ENCODE results near the gene KCTD2. TPM values are rescaled to one million over a fixed set of nuclear protein-coding genes. Genes with fewer than 3 reads are reported as not detected.
"Not testable (repeated sequence)": the region's sequence is repeated elsewhere in the genome, so short reads cannot be mapped to it uniquely, and the experiment has no call there.

Gene KCTD2
- total RNA-seq, 6 donors from 2014 or later = 17.8 to 26.1 (median 22.9) TPM

GRCh38 chr17:75019710-75020109 lies 27.3 kb upstream of the KCTD2 start:
- H3K4me3 ChIP-seq = no peak overlapping the region
- H3K27ac ChIP-seq = no peak overlapping the region
- ATAC-seq (ENCODE audit: low FRiP score in 2 of 2) (no peak), DNase-seq (no peak)
- no peak for TF ChIP-seq CTCF (IDR thresholded peaks at IDR 0.05)
- no peak for TF ChIP-seq POLR2AphosphoS5 (IDR thresholded peaks at IDR 0.05)
- TF ChIP-seq POLR2A (IDR thresholded peaks at IDR 0.05) = no peak
- H3K9me3 ChIP-seq = no peaks in the 10 kb centered on the region
- 96 to 97% methylated on average over 3 of the region's 3 CpGs for WGBS, 2 donors
- no peaks in the 10 kb centered on the region for H3K27me3 ChIP-seq
- peaks cover 10 to 58% (median 41%) of the 10 kb centered on the region in 4 donors for H3K36me3 ChIP-seq
- H3K4me1 ChIP-seq = no peaks in the 10 kb centered on the region

GRCh38 chr17:75020331-75021110 lies 26.5 kb upstream of the KCTD2 start:
- TF ChIP-seq EP300 (IDR thresholded peaks at IDR 0.05) = no peak
- TF ChIP-seq CTCF (IDR thresholded peaks at IDR 0.05) = no peak
- no peak for TF ChIP-seq POLR2AphosphoS5 (IDR thresholded peaks at IDR 0.05)
- no peak for TF ChIP-seq POLR2A (IDR thresholded peaks at IDR 0.05)
- H3K36me3 ChIP-seq = peaks cover 10 to 58% (median 41%) of the 10 kb centered on the region in 4 donors
- DNase-seq (no peak), ATAC-seq (ENCODE audit: low FRiP score in 2 of 2) (no peak)
- no peak overlapping the region for H3K27ac ChIP-seq
- H3K4me1 ChIP-seq = peaks cover 0 to 7% (median 0%) of the 10 kb centered on the region in 4 donors
- H3K27me3 ChIP-seq = no peaks in the 10 kb centered on the region
- H3K4me3 ChIP-seq = no peak overlapping the region
- no peaks in the 10 kb centered on the region for H3K9me3 ChIP-seq
- WGBS, 2 donors = 91 to 92% methylated on average over 19 of the region's 19 CpGs

DNA sequence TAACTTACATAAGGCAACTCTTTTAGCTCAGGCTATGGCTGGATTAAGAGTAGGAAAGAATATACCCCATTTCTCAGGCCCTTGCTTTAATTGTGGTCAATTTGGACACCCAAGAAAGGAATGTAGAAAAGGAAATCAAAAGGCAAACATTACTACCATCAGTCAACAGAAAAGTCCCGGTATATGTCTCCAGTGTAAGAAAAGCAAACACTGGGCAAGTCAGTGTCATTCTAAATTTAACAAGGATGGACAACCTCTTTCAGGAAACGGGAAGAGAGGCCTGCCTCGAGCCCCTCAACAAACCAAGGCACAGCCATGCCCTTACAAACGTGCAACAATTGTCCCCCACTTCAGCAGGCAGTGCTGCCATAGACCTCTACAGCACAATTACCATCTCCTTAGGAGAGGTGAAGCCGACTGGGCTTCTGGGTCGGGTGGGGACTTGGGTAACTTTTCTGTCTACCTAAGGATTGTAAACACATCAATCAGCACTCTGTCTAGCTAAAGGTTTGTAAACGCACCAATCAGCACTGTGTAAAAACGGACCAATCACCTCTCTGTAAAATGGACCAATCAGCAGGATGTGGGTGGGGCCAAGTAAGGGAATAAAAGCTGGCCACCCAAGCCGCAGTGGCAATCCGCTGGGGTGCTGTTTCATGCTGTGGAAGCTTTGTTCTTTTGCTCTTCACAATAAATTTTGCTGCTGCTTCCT lies 22.2 kb upstream of the KCTD2 start:
- Histone ChIP-seq H3K4me3 (no peak overlapping the region), H3K9me3 (no peaks in the 10 kb centered on the region), H3K36me3 (peaks cover 10 to 28% (median 24%) of the 10 kb centered on the region in 4 donors), H3K27ac (no peak overlapping the region), H3K4me1 (peaks cover 0 to 7% (median 0%) of the 10 kb centered on the region in 4 donors), H3K27me3 (no peaks in the 10 kb centered on the region)
- TF ChIP-seq POLR2AphosphoS5 (IDR thresholded peaks at IDR 0.05) = no peak
- TF ChIP-seq CTCF (IDR thresholded peaks at IDR 0.05) = no peak
- no peak for TF ChIP-seq EP300 (IDR thresholded peaks at IDR 0.05)
- no peak for TF ChIP-seq POLR2A (IDR thresholded peaks at IDR 0.05)
- ATAC-seq (ENCODE audit: low FRiP score in 2 of 2) (no peak), DNase-seq (no peak)
- WGBS, 2 donors = 66 to 74% methylated on average over 10 of the region's 10 CpGs

- not testable (repeated sequence) for H3K27ac ChIP-seq; H3K4me1 ChIP-seq; H3K9me3 ChIP-seq; H3K27me3 ChIP-seq; H3K4me3 ChIP-seq; ATAC-seq (ENCODE audit: low FRiP score in 2 of 2); DNase-seq
- WGBS, 2 donors = 62 to 72% methylated on average over 6 to 9 of the region's 9 CpGs
- peaks cover 10 to 25% (median 22%) of the 10 kb centered on the region in 4 donors for H3K36me3 ChIP-seq
These were observed 21.7 kb upstream of the KCTD2 start for GRCh38 chr17:75025398-75025734.

- not testable (repeated sequence) for ATAC-seq (ENCODE audit: low FRiP score in 2 of 2)
These were observed 20.4 kb upstream of the KCTD2 start for GRCh38 chr17:75026650-75027049.

More at GRCh38 chr17:75026650-75027049, 20.4 kb upstream of the KCTD2 start:
- 52% methylated on average over 2 of the region's 2 CpGs for WGBS, 2 donors
- DNase-seq = peak in 1 of 2 donors; percentile 40
- H3K4me1 ChIP-seq, H3K27ac ChIP-seq, H3K27me3 ChIP-seq, H3K4me3 ChIP-seq, H3K9me3 ChIP-seq: not testable (repeated sequence)
- peaks cover 0 to 13% (median 9%) of the 10 kb centered on the region in 4 donors for H3K36me3 ChIP-seq
